Upper lobe of left lung (tissue), 6 donors: ENCODE measurements around the gene CACNA2D1. TPM values are rescaled to one million over a fixed set of nuclear protein-coding genes. Genes with fewer than 3 reads are reported as not detected.

ENCODE experiments used
- ATAC-seq, 2 donors: fragments of 200-7000 bp; cut with Tn5 transposase; one replicate each; pipeline ENCODE4 v1.9.1; 2022; ENCODE audit warnings: mild to moderate bottlenecking in 2 of 2, moderate library complexity in 2 of 2; ENCODE audit not compliant: low FRiP score in 2 of 2
- DNase-seq, 2 donors: peaks; one replicate each; pipeline ENCODE4 v3.0.0-alpha.2; 2019 to 2020
- H3K27ac ChIP-seq, 4 donors: fragments of 200-600 bp; sonication (generic); one replicate each; pipeline ENCODE4 v1.5.1; 2016 to 2019
- H3K27me3 ChIP-seq, 4 donors: fragments of 200-600 bp; sonication (generic); one replicate each; pipeline ENCODE4 v1.5.1; 2017 to 2019
- H3K36me3 ChIP-seq, 4 donors: fragments of 200-600 bp; sonication (generic); one replicate each; pipeline ENCODE4 v1.5.1; 2016 to 2019
- H3K4me1 ChIP-seq, 4 donors: fragments of 200-600 bp; sonication (generic); one replicate each; pipeline ENCODE4 v1.5.1; 2018 to 2019
- H3K4me3 ChIP-seq, 4 donors: fragments of 200-600 bp; sonication (generic); one replicate each; pipeline ENCODE4 v1.5.1; 2017 to 2019; ENCODE audit warnings: mild to moderate bottlenecking in 2 of 4, moderate library complexity in 1 of 4
- H3K9me3 ChIP-seq, 4 donors: fragments of 200-600 bp; sonication (generic); one replicate each; pipeline ENCODE4 v1.5.1; 2018 to 2019
- EP300 ChIP-seq, 4 donors: sonication (generic); formaldehyde crosslinking; IDR thresholded peaks; one replicate each; pipeline ENCODE4 v1.5.1; 2017; ENCODE audit warnings: antibody characterized with exemption in 4 of 4, control low read depth in 2 of 4
- POLR2A ChIP-seq, 4 donors: fragments of 450-650 bp; IDR thresholded peaks; one replicate each; pipeline ENCODE4 v1.5.1; 2016 to 2017; ENCODE audit warnings: antibody characterized with exemption in 4 of 4, mild to moderate bottlenecking in 2 of 4
- POLR2AphosphoS5 ChIP-seq, 2 donors: sonication (generic); formaldehyde crosslinking; IDR thresholded peaks; one replicate each; pipeline ENCODE4 v1.5.1; 2017; ENCODE audit warnings: antibody characterized with exemption in 2 of 2
- WGBS, 2 donors: methylation state at CpG; one replicate each; pipeline ENCODE4 v1.1.5; 2017 to 2018; 5-methylcytosine and 5-hydroxymethylcytosine counted together
- total RNA-seq, 6 donors: library from RNA; depleted of rRNA in 4 of 6; stranded (reverse); fragments of >200 nt in 4 of 6; gene quantifications; one replicate each; pipeline versions ENCODE4 v1.1.0 to v1.2.1, GENCODE V29; 2016 to 2021
- TF ChIP-seq, protein P1 (sequence below), 6 experiments: fragments of 450-650 bp in 4 of 6; fragments of 200-600 bp in 2 of 6; sonication (generic) in 2 of 6; IDR thresholded peaks; one replicate each; pipeline ENCODE4 v1.5.1; 2016 to 2019; ENCODE audit warnings: antibody characterized with exemption in 6 of 6
- donor health status: DM: no; HTN: no; CAD: no; lungs with moderate emphysema.
- donor health status: DM: no; HTN: yes; CAD: no; lungs with severe emphysema.

CACNA2D1 gene
- total RNA-seq, 6 donors from 2014 or later: 6.7 to 85.9 (median 9.6) TPM

DNA sequence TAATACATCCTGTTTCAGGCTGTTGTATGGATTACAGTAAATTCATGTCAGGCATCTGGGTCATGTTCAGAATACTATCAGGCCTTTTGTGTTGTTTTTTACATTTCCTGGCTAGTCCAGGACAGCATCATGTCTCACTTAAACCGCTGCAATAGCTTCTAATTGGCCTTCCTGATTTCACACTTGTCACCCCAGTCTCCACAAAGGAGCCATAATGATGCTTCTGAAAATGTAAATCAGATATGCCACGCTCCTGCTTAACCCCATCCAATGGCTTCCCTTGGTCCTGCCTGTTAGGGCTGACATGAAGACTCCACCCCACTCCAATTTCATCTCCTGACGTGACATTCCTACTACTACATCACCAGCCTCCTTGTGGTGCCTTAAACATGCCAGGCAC is 220.0 kb downstream of the CACNA2D1 start:
- Histone ChIP-seq H3K9me3 (no peaks in the 10 kb centered on the region), H3K4me3 (no peak overlapping the region), H3K4me1 (no peaks in the 10 kb centered on the region), H3K36me3 (no peaks in the 10 kb centered on the region), H3K27ac (no peak overlapping the region), H3K27me3 (no peaks in the 10 kb centered on the region)
- 55 to 92% methylated on average over 3 of the region's 3 CpGs for WGBS, 2 donors
- ATAC-seq (no peak), DNase-seq (no peak)
- TF ChIP-seq POLR2A (IDR thresholded peaks at IDR 0.05) (no peak), POLR2AphosphoS5 (IDR thresholded peaks at IDR 0.05) (no peak), EP300 (IDR thresholded peaks at IDR 0.05) (no peak)
- TF ChIP-seq, protein P1, sequence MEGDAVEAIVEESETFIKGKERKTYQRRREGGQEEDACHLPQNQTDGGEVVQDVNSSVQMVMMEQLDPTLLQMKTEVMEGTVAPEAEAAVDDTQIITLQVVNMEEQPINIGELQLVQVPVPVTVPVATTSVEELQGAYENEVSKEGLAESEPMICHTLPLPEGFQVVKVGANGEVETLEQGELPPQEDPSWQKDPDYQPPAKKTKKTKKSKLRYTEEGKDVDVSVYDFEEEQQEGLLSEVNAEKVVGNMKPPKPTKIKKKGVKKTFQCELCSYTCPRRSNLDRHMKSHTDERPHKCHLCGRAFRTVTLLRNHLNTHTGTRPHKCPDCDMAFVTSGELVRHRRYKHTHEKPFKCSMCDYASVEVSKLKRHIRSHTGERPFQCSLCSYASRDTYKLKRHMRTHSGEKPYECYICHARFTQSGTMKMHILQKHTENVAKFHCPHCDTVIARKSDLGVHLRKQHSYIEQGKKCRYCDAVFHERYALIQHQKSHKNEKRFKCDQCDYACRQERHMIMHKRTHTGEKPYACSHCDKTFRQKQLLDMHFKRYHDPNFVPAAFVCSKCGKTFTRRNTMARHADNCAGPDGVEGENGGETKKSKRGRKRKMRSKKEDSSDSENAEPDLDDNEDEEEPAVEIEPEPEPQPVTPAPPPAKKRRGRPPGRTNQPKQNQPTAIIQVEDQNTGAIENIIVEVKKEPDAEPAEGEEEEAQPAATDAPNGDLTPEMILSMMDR (IDR thresholded peaks at IDR 0.05): no peak

DNA sequence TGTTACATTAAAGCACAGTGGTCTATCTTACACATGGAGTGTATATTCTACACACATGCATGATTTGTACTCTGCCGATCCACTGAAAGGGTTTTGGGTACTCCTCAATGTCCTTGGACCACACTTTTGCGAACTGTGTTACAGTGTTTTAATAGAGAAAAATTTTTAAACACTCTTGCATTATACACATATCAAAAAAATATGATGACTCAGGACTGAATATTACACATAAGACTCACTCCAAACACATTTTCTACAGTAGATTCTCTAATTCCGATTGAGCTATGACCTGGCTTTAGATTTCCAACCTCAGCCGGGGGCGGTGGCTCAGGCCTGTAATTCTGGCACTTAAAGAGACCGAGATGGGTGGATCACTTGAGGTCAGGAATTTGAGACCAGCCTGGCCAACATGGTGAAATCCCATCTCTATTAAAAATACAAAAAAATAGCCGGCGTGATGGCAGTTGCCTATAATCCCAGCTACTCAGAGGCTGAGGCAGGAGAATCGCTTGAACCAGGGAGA is 222.4 kb downstream of the CACNA2D1 start:
- Histone ChIP-seq H3K27ac (no peak overlapping the region), H3K36me3 (no peaks in the 10 kb centered on the region), H3K27me3 (no peaks in the 10 kb centered on the region), H3K4me1 (no peaks in the 10 kb centered on the region), H3K9me3 (no peaks in the 10 kb centered on the region), H3K4me3 (no peak overlapping the region)
- TF ChIP-seq EP300 (IDR thresholded peaks at IDR 0.05) (no peak), POLR2A (IDR thresholded peaks at IDR 0.05) (no peak), POLR2AphosphoS5 (IDR thresholded peaks at IDR 0.05) (no peak)
- TF ChIP-seq, protein P1 (IDR thresholded peaks at IDR 0.05): no peak
- ATAC-seq (no peak), DNase-seq (no peak)
- WGBS, 2 donors: 87 to 93% methylated on average over 9 of the region's 9 CpGs

DNA sequence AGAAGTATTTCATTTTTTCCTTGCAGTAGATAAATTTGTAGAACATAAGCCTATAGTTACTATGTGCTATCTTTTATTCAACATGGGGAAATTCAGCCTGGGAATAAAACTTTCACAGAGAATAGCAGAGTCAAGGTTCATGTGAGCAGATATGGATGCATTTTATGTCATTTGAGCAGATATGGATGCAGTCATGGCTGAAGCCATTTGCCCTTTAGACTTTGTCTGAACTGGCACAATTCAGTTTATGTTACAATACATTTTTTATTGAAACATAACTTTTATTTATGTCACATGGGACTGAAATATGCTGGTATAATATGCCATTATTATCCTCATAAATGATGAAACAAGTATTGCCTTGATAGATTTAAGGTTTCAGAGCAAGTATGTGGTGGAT is 231.1 kb downstream of the CACNA2D1 start:
- Histone ChIP-seq H3K4me1 (no peaks in the 10 kb centered on the region), H3K27ac (no peak overlapping the region), H3K27me3 (no peaks in the 10 kb centered on the region), H3K9me3 (no peaks in the 10 kb centered on the region), H3K4me3 (no peak overlapping the region), H3K36me3 (no peaks in the 10 kb centered on the region)
- no peak for DNase-seq
- TF ChIP-seq EP300 (IDR thresholded peaks at IDR 0.05) (no peak), POLR2AphosphoS5 (IDR thresholded peaks at IDR 0.05) (no peak), POLR2A (IDR thresholded peaks at IDR 0.05) (no peak)
- TF ChIP-seq, protein P1 (IDR thresholded peaks at IDR 0.05): no peak
- ATAC-seq: no peak

DNA sequence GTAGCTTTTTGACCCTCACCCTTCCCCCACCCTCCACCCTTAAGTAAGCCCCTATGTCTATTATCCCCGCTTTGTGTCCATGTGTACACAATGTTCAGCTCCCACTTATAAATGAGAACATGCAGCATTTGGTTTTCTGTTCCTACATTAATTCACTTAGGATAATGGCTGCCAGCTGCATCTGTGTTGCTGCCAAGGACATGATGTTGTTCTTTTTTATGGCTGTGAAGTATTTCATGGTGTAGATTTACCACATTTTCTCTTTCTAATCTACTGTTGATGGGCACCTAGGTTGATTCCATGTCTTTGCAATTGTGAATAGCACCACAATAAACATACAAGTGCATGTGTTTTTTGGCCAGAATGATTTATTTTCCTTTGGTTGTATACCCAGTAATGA is 232.2 kb downstream of the CACNA2D1 start:
- WGBS, 2 donors: 76 to 92% methylated on average over 1 of the region's 1 CpG
- Histone ChIP-seq H3K36me3 (no peaks in the 10 kb centered on the region), H3K4me1 (no peaks in the 10 kb centered on the region), H3K27ac (no peak overlapping the region), H3K4me3 (no peak overlapping the region), H3K9me3 (no peaks in the 10 kb centered on the region), H3K27me3 (no peaks in the 10 kb centered on the region)
- ATAC-seq: no peak
- DNase-seq: no peak
- TF ChIP-seq POLR2A (IDR thresholded peaks at IDR 0.05) (no peak), EP300 (IDR thresholded peaks at IDR 0.05) (no peak), POLR2AphosphoS5 (IDR thresholded peaks at IDR 0.05) (no peak)
- TF ChIP-seq, protein P1 (IDR thresholded peaks at IDR 0.05): no peak

DNA sequence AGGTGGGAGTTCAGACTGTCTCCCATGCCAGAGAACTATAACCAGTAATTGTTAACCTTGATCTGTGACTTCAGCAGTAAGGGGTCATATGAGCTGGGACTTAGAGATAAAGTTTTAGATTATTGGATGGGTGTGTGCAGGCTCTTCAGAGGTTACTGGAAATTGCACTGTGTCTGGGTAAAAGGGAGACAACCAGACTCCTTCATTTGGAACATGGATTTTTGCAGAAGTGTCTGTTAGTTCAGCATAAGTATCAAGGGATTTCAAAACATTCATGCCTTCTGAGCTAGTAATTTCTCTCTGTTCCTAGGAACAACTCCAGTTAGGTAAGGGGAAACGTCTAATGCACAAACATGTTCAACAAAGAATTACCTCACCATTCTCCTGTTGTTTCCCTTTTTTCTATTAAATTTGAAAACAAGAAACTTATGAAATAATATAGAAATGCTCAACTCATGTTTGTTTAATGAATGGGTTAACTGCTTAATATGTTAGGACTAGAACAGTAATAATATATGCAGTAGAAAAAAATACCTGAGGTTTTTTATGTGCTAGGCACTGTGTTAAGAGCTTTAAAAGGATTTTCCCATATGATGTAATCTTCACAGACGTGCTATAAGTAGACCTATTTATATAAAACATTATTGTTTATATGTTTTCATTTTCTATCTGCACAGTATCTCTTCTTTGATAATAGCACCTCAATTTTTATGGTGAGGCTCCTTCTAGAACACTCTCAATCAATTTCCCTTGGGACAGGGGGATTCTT is 233.0 kb downstream of the CACNA2D1 start:
- Histone ChIP-seq H3K27ac (no peak overlapping the region), H3K4me3 (no peak overlapping the region), H3K36me3 (no peaks in the 10 kb centered on the region), H3K9me3 (no peaks in the 10 kb centered on the region), H3K4me1 (no peaks in the 10 kb centered on the region), H3K27me3 (no peaks in the 10 kb centered on the region)
- TF ChIP-seq, protein P1 (IDR thresholded peaks at IDR 0.05): no peak
- no peak for TF ChIP-seq EP300 (IDR thresholded peaks at IDR 0.05)
- no peak for TF ChIP-seq POLR2A (IDR thresholded peaks at IDR 0.05)
- no peak for TF ChIP-seq POLR2AphosphoS5 (IDR thresholded peaks at IDR 0.05)
- 27 to 48% methylated on average over 2 of the region's 2 CpGs for WGBS, 2 donors
- DNase-seq (no peak), ATAC-seq (peak in 1 of 2 donors; percentile 89)
